ENCODE results near the gene COL9A1. TPM values are rescaled to one million over a fixed set of nuclear protein-coding genes. Genes with fewer than 3 reads are reported as not detected.

COL9A1 gene
- under 0.01 TPM in 1 of 2 replicates, not detected in the other for total RNA-seq

GRCh38 chr6:70303034-70303525 is at the start of gene COL9A1:
Gene COL9A1, minus strand, starts transcription at chr6:70303084. Its CDS starts 160 bp downstream, at chr6:70302924.

Other genes starting within 250 kb of the COL9A1 start
- 34.5 and 58.6 TPM in 2 replicates for gene FAM135A, start 110.4 kb upstream of the COL9A1 start, total RNA-seq

All from tracheal epithelial cell (primary cell).